Choroid plexus epithelial cell (primary cell): ENCODE measurements around the gene LPP.

Experiments
- DNase-seq: peaks from one replicate; pipeline ENCODE4 v3.0.0-alpha.2; 2010; ENCODE audit warnings: low read depth
- H3K4me3 ChIP-seq: 2 replicates; pipeline ENCODE4 v1.5.1; 2011; ENCODE audit warnings: low read depth, mild to moderate bottlenecking, control low read depth, low read length, moderate library complexity
- CTCF ChIP-seq: conservative IDR thresholded peaks from 2 replicates; pipeline ENCODE4 v1.5.1; 2011; ENCODE audit warnings: low read depth, mild to moderate bottlenecking, control low read depth, inconsistent platforms, low read length, moderate library complexity

Gene LPP

GRCh38 chr3:188853856-188854771, 700.2 kb downstream of the LPP start:
- DNase-seq: peak; percentile 56
- no peak overlapping the region for H3K4me3 ChIP-seq
- TF ChIP-seq CTCF: no peak

- H3K4me3 ChIP-seq: no peak overlapping the region
- DNase-seq: peak; percentile 35
- no peak for TF ChIP-seq CTCF
Observed at GRCh38 chr3:188854772-188855149, 700.8 kb downstream of the LPP start.

DNA sequence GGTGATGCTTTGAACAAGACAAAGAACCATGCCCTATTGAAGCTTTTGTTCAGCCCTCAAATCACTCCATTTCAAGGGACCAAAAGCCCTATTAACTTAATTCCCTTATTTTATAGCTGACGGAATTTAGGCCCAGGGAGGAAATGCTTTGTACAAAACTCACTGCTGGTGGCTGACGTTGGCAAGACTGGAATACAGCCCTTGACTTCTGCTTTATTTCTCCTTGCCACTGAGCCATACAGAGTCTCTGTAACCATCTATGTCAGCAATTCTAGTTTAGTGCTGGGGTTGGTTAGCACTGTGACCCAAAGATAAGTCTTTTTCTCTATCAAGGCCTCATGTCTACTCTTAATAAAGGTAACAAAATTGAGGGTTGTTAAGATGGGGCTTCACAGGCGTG, 701.7 kb downstream of the LPP start:
- TF ChIP-seq CTCF: no peak
- H3K4me3 ChIP-seq: no peak overlapping the region

DNA sequence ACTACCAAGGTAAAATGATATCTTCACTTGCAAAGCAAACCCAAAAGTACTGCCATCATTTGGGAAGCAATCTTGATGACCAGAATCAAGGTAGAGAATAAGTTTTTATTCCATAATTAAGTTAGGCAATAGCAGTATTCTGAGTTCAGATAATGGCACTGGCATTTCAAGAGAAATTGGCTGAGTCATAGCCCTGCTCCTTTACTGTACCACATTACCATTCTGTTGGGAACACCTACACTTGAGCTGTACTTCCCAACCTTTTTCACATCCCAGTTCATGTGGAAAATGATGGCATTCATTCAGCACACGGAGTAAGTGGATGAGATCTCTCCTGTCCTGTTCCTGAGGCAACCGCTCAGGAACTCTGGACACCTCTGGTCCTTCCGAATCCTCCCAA, 706.2 kb downstream of the LPP start:
- peak; percentile 32 for DNase-seq
- no peak for TF ChIP-seq CTCF
- H3K4me3 ChIP-seq: no peak overlapping the region

More for the DNA sequence above, 701.7 kb downstream of the LPP start:
- no peak for DNase-seq

DNA sequence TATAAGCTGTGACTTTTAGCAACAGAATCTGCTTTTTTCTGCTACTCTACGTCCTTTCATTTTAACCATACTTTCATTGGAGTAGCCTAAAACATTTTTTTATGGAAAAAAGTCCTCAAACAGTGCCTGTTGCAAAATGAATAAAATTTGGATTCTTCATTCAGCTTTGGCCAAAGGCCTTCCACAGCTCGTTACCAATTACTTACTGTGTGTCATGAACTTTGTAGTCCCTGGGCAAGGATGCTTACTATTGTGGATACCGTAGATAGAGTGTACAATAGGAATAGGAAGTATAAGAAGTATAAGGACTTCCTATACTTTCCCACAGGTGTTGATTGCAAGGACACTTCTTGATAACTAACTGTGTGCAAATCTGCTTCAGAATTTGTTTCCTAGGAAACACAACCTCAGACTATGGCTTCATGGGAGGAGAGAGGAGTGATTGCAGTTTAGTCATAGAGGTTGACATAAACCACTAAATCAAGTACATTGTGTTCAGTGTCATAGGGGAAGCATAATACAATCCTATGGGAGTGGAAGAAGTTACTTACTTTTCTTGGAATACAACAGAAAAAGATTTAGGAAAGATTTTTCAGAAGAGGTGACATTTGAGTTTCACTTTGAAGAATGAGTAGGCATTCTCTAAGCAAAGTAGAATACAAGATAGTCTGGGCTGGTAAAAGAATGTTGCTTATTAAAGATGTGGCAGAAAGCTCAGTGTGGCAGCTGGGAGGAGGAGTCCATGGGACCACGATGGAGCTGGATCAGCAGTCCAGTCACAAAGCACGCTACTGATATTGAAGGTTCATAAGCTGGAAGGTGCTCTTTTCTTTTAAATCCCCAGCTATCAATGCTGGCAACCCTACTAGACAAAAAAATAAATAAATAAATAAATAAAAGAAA, 708.1 kb downstream of the LPP start:
- no peak for TF ChIP-seq CTCF
- no peak overlapping the region for H3K4me3 ChIP-seq
- peak; percentile 46 for DNase-seq

DNA sequence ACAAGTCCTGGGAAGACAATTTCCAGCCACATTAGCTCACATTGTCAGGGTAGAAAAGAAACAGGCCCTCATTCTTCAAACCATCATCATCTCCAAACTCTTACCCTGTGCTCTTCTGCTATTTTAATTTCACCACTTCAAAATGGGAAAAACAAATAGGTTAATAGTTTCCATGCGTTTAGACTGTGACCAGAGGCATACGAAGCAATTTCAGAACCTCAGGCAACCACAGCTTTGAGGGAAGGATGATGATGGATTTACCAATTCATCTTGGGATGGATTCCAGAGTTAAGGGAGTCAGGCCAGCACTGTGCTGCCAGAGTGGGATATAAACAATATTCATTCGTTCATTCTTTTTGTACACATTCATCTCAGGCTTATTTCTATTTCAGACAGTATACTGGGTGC, 710.0 kb downstream of the LPP start:
- H3K4me3 ChIP-seq: no peak overlapping the region
- DNase-seq: peak; percentile 8
- no peak for TF ChIP-seq CTCF
